Activated CD8-positive, alpha-beta memory T cell treated with anti-CD3 and anti-CD28 coated beads for 1 hour (primary cell): ENCODE results near the gene GPR176.
"Not testable (repeated sequence)": the region's sequence is repeated elsewhere in the genome, so short reads cannot be mapped to it uniquely, and the experiment has no call there.

Experiments used
- DNase-seq, 2 donors: peaks; one replicate each; pipeline ENCODE4 v3.0.0-alpha.2; 2020; ENCODE audit warnings: low read depth in 1 of 2; ENCODE audit errors: extremely low read depth in 1 of 2

GPR176 gene

GRCh38 chr15:39817892-39818291 is 102.2 kb downstream of the GPR176 start:
- no peak for DNase-seq

GRCh38 chr15:39814489-39814888 is 105.6 kb downstream of the GPR176 start:
- no peak for DNase-seq

GRCh38 chr15:39812651-39813050 is 107.4 kb downstream of the GPR176 start:
- DNase-seq: not testable (repeated sequence)

- DNase-seq: no peak
Measured at GRCh38 chr15:39808909-39809308, 111.2 kb downstream of the GPR176 start.

DNA sequence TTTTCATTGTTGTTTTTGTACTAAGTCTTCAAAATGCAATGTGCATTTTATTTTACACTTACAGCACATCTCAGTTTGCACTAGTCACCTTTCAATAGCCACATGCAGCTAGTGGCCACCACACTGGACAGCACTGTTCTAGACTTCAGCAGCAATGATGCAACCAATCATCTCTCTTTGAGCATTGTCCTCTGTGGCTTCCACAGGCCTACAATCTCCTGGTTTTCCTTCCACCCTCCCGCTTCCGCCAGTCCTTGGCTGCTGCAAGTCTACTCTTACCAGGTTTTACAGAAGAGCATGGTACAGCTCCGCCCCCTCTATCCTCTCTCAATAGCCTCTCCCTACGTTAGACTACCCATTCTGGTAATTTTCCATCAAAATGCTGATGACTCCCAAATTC is 112.3 kb downstream of the GPR176 start:
- no peak for DNase-seq

GRCh38 chr15:39804026-39804425 is 116.0 kb downstream of the GPR176 start:
- no peak for DNase-seq

GRCh38 chr15:39803016-39803415 is 117.0 kb downstream of the GPR176 start:
- DNase-seq: no peak

GRCh38 chr15:39801641-39802309 is 118.3 kb downstream of the GPR176 start:
- no peak for DNase-seq

- no peak for DNase-seq
Measured at GRCh38 chr15:39799552-39800011, 120.5 kb downstream of the GPR176 start.

DNA sequence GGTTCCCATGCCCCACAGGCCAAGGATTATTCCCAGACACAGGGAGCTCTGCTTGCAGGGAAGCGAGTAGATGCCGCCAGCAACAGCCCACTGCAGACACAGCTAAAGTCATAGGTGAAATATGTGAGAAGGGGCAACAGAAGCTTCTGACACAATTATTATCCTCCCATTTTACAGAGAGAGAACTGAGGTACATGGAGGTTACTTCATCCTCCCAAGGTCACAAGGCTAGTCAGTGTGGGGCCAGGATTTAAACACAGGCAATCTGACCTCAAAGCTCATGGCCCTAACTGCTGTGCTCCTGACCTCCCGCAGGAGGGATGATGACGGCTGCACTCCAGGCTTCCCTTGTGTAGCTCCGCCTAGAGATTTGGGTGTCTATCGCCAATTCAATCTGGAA is 121.7 kb downstream of the GPR176 start:
- no peak for DNase-seq

- DNase-seq: no peak
Measured at GRCh38 chr15:39797407-39797806, 122.7 kb downstream of the GPR176 start.

- no peak for DNase-seq
Measured at GRCh38 chr15:39796601-39797000, 123.5 kb downstream of the GPR176 start.

- no peak for DNase-seq
Measured at GRCh38 chr15:39795486-39795885, 124.6 kb downstream of the GPR176 start.

- no peak for DNase-seq
Measured at GRCh38 chr15:39794954-39795353, 125.1 kb downstream of the GPR176 start.

DNA sequence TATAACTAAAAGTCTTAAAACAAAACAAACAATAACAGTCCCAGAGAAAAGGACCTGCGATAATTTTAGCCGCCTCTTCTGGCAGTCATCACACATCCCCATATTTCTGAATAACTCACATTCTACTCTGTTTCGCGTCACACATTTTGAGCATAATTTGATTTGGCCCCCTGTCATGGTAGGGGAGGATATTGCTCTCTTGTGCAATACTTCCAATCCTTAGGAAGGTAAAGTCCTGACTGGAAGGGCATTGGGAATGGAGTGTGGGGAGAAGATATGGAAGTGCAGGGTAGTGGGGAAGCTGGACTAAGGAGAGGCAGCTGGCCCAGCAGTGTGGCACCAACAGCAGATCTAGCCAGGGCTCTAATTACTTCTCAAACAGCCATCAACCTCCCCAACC is 126.1 kb downstream of the GPR176 start:
- no peak for DNase-seq

- no peak for DNase-seq
Measured at GRCh38 chr15:39792844-39793335, 127.2 kb downstream of the GPR176 start.

- DNase-seq: no peak
Measured at GRCh38 chr15:39792025-39792843, 127.8 kb downstream of the GPR176 start.

GRCh38 chr15:39789736-39790135 is 130.3 kb downstream of the GPR176 start:
- no peak for DNase-seq

GRCh38 chr15:39788800-39789565 is 131.1 kb downstream of the GPR176 start:
- DNase-seq: no peak

DNA sequence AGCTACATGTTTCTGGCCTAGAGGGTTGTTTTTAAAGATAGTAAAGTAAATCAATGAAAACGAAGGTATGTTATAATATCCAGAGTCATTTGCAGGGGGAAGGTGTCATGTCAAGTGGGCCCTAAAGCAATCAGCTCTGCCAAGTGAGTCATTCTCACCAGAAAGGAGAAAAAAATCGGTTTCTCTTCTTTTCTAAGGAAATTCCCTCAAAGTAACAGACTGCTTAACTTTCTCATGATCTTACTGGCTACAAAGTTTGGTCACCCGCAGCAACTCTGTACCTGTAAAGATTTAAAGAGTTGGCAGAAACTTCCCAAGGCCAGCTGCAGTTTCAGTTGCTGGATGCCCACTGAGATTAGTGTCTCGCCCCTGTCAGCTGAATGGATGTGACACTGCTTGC is 132.0 kb downstream of the GPR176 start:
- DNase-seq: no peak

GRCh38 chr15:39787479-39787878 is 132.6 kb downstream of the GPR176 start:
- DNase-seq: no peak
